Activated T-cell treated with anti-CD3 and anti-CD28 coated beads, Interleukin-2, amount 50 U/mL, for 4 hours (primary cell): ENCODE data around the gene RNF130. TPM values are rescaled to one million over a fixed set of nuclear protein-coding genes. Genes with fewer than 3 reads are reported as not detected.

ENCODE experiments used
- ATAC-seq, 2 donors: fragments of 200-7000 bp; cut with Tn5 transposase; one replicate each; pipeline ENCODE4 v1.10.0; 2021
- DNase-seq: peaks from one replicate; pipeline ENCODE4 v3.0.0-alpha.2; 2020
- H3K27me3 Mint-ChIP-seq: one replicate; pipeline ENCODE4 v1.8.0; 2021; ENCODE audit warnings: low read depth, mixed read lengths
- H3K36me3 Mint-ChIP-seq: one replicate; pipeline ENCODE4 v1.8.0; 2022; ENCODE audit warnings: mixed read lengths; ENCODE audit not compliant: insufficient read depth
- H3K4me1 Mint-ChIP-seq: one replicate; pipeline ENCODE4 v1.8.0; 2021; ENCODE audit warnings: low read depth, mixed read lengths
- H3K4me3 Mint-ChIP-seq: one replicate; pipeline ENCODE4 v1.8.0; 2021; ENCODE audit warnings: mild to moderate bottlenecking, moderate library complexity, mixed read lengths
- H3K9me3 Mint-ChIP-seq: one replicate; pipeline ENCODE4 v1.8.0; 2021; ENCODE audit warnings: mixed read lengths
- total RNA-seq, 3 donors: library from RNA; stranded (reverse); gene quantifications; one replicate each; pipeline ENCODE4 v1.2.1, GENCODE V29; 2021

Gene RNF130
- 10 to 100 TPM; 17.2 to 19.5 (median 18.4) TPM for total RNA-seq

GRCh38 chr5:180071531-180072255 lies at the start of gene RNF130:
Gene RNF130 (minus strand): TSS chr5:180071759. CDS start chr5:180071702, 57 bp downstream.
- Mint-ChIP-seq H3K9me3 (no peaks in the 10 kb centered on the region), H3K4me1 (peaks cover 21% of the 10 kb centered on the region), H3K27me3 (no peaks in the 10 kb centered on the region), H3K36me3 (no peaks in the 10 kb centered on the region), H3K4me3 (peak within 1 kb of the TSS; percentile 86)
- peak; percentile 80 to 82 for ATAC-seq
- peak; percentile 82 for DNase-seq

- DNase-seq = no peak
- Mint-ChIP-seq H3K27me3 (peaks cover 6% of the 10 kb centered on the region), H3K9me3 (no peaks in the 10 kb centered on the region), H3K36me3 (no peaks in the 10 kb centered on the region), H3K4me3 (no peak overlapping the region), H3K4me1 (no peaks in the 10 kb centered on the region)
- ATAC-seq = no peak
These were observed 48.9 kb upstream of the RNF130 start for GRCh38 chr5:180120237-180121101.

- Mint-ChIP-seq H3K9me3 (no peaks in the 10 kb centered on the region), H3K27me3 (peaks cover 6% of the 10 kb centered on the region), H3K4me3 (no peak overlapping the region), H3K36me3 (no peaks in the 10 kb centered on the region), H3K4me1 (no peaks in the 10 kb centered on the region)
- DNase-seq (no peak), ATAC-seq (no peak)
These were observed 48.3 kb upstream of the RNF130 start for GRCh38 chr5:180119903-180120236.

- Mint-ChIP-seq H3K4me1 (no peaks in the 10 kb centered on the region), H3K4me3 (no peak overlapping the region), H3K9me3 (no peaks in the 10 kb centered on the region), H3K27me3 (peaks cover 6% of the 10 kb centered on the region), H3K36me3 (no peaks in the 10 kb centered on the region)
- no peak for DNase-seq
- ATAC-seq = no peak
These were observed 47.7 kb upstream of the RNF130 start for GRCh38 chr5:180119031-180119902.

GRCh38 chr5:180118391-180118791 lies 46.8 kb upstream of the RNF130 start:
- ATAC-seq (no peak), DNase-seq (no peak)
- no peaks in the 10 kb centered on the region for H3K36me3 Mint-ChIP-seq
- H3K4me1 Mint-ChIP-seq = no peaks in the 10 kb centered on the region
- H3K27me3 Mint-ChIP-seq = peaks cover 6% of the 10 kb centered on the region
- no peaks in the 10 kb centered on the region for H3K9me3 Mint-ChIP-seq
- H3K4me3 Mint-ChIP-seq = no peak overlapping the region

GRCh38 chr5:180117000-180117725 lies 45.6 kb upstream of the RNF130 start:
- Mint-ChIP-seq H3K4me3 (no peak overlapping the region), H3K36me3 (no peaks in the 10 kb centered on the region), H3K4me1 (no peaks in the 10 kb centered on the region), H3K9me3 (no peaks in the 10 kb centered on the region), H3K27me3 (peaks cover 8% of the 10 kb centered on the region)
- ATAC-seq = no peak
- no peak for DNase-seq

- no peak for ATAC-seq
- Mint-ChIP-seq H3K4me3 (no peak overlapping the region), H3K27me3 (peaks cover 5% of the 10 kb centered on the region), H3K36me3 (no peaks in the 10 kb centered on the region), H3K9me3 (no peaks in the 10 kb centered on the region), H3K4me1 (no peaks in the 10 kb centered on the region)
- DNase-seq = no peak
These were observed 44.8 kb upstream of the RNF130 start for GRCh38 chr5:180116077-180116999.

- no peak overlapping the region for H3K4me3 Mint-ChIP-seq
- H3K9me3 Mint-ChIP-seq = no peaks in the 10 kb centered on the region
- H3K27me3 Mint-ChIP-seq = peaks cover 6% of the 10 kb centered on the region
- ATAC-seq (no peak), DNase-seq (no peak)
- no peaks in the 10 kb centered on the region for H3K36me3 Mint-ChIP-seq
- H3K4me1 Mint-ChIP-seq = no peaks in the 10 kb centered on the region
These were observed 43.9 kb upstream of the RNF130 start for GRCh38 chr5:180115326-180116076.

- no peaks in the 10 kb centered on the region for H3K9me3 Mint-ChIP-seq
- DNase-seq (no peak), ATAC-seq (no peak)
- peaks cover 3% of the 10 kb centered on the region for H3K27me3 Mint-ChIP-seq
- H3K4me1 Mint-ChIP-seq = no peaks in the 10 kb centered on the region
- no peaks in the 10 kb centered on the region for H3K36me3 Mint-ChIP-seq
- H3K4me3 Mint-ChIP-seq = no peak overlapping the region
These were observed 42.9 kb upstream of the RNF130 start for GRCh38 chr5:180114304-180115003.

- no peak overlapping the region for H3K4me3 Mint-ChIP-seq
- no peaks in the 10 kb centered on the region for H3K36me3 Mint-ChIP-seq
- no peaks in the 10 kb centered on the region for H3K9me3 Mint-ChIP-seq
- peaks cover 3% of the 10 kb centered on the region for H3K27me3 Mint-ChIP-seq
- H3K4me1 Mint-ChIP-seq = no peaks in the 10 kb centered on the region
- DNase-seq (no peak), ATAC-seq (no peak)
These were observed 42.2 kb upstream of the RNF130 start for GRCh38 chr5:180113660-180114303.

- no peaks in the 10 kb centered on the region for H3K4me1 Mint-ChIP-seq
- H3K4me3 Mint-ChIP-seq = no peak overlapping the region
- H3K9me3 Mint-ChIP-seq = peaks cover 6% of the 10 kb centered on the region
- H3K36me3 Mint-ChIP-seq = no peaks in the 10 kb centered on the region
- no peak for DNase-seq
- ATAC-seq = no peak
- H3K27me3 Mint-ChIP-seq = peaks cover 3% of the 10 kb centered on the region
These were observed 40.8 kb upstream of the RNF130 start for GRCh38 chr5:180112181-180112861.
